ENCODE results near the gene ALOX5AP.

ALOX5AP gene

GRCh38 chr13:30810801-30811200 is 75.5 kb downstream of the ALOX5AP start:
- no peak overlapping the region for H3K4me3 ChIP-seq (ENCODE audit: low read depth, low read length)
- no peak overlapping the region for H3K27ac ChIP-seq
- H3K27me3 ChIP-seq (replicated peaks): no peaks in the 10 kb centered on the region
- no peak for DNase-seq
- H3K36me3 ChIP-seq (replicated peaks): no peaks in the 10 kb centered on the region
- in situ Hi-C loops (cut with HindIII; ENCODE audit: low pct_ligation_motif_present, low sequenced_read_pairs): no loop called here
- TF ChIP-seq CTCF (IDR thresholded peaks at IDR 0.05; ENCODE audit: low read depth, low read length, missing control alignments): no peak

Measured in brain microvascular endothelial cell (primary cell).